GM12878 (cell line): Measurements from ENCODE around the gene B3GAT1. TPM values are rescaled to one million over a fixed set of nuclear protein-coding genes. Genes with fewer than 3 reads are reported as not detected.

Source experiments
- ATAC-seq: fragments of 200-7000 bp; cut with Tn5 transposase; 3 replicates; pipeline ENCODE4 v1.9.1; 2020; ENCODE audit warnings: mild to moderate bottlenecking, moderate library complexity
- BruUV-seq: library from RNA; stranded (reverse); fragments of 400-500 nt; replicated peaks from 2 replicates; lab custom pipeline; 2021; lab: Mats Ljungman, UMichigan
- CTCF ChIA-PET: fragments of 300-600 bp; sonication (Branson Sonifier 250); formaldehyde crosslinking; extraction: SDS; loops from one replicate; lab custom pipeline; 2021; ENCODE audit warnings: inconsistent platforms; lab: Yijun Ruan, JAX
- POLR2A ChIA-PET: fragments of 350-600 bp; formaldehyde crosslinking; extraction: SDS; loops from one replicate; lab custom pipeline; 2021; ENCODE audit warnings: inconsistent platforms; lab: Charles Lee
- RAD21 ChIA-PET: fragments of 300-600 bp; sonication (Branson Sonifier 250); formaldehyde crosslinking; loops from one replicate; lab custom pipeline; 2023; ENCODE audit warnings: antibody characterized with exemption; ENCODE audit not compliant: unreplicated experiment; lab: Charles Lee
- SMC1A ChIA-PET: fragments of 300-600 bp; sonication (Branson Sonifier 250); formaldehyde crosslinking; loops from one replicate; lab custom pipeline; 2023; ENCODE audit not compliant: unreplicated experiment, uncharacterized antibody; lab: Charles Lee
- DNase-seq: peaks from one replicate; pipeline ENCODE4 v3.0.0-alpha.2; 2011; ENCODE audit warnings: low read depth, low spot score
- FAIRE-seq: peaks from 3 replicates; lab custom pipeline; 2011; peaks lifted over from hg19 to GRCh38; lab: Jason Lieb, UNC
- H2AFZ ChIP-seq: 2 replicates; pipeline ENCODE4 v1.6.0; 2011; ENCODE audit warnings: low read depth, low read length, control low read depth; ENCODE audit not compliant: control insufficient read depth
- H3K27ac ChIP-seq: 2 replicates; pipeline ENCODE4 v1.5.1; 2011; ENCODE audit warnings: control low read depth; ENCODE audit not compliant: control insufficient read depth, insufficient read depth
- H3K27me3 ChIP-seq, 2 experiments: replicated peaks in 1 of 2; 2 replicates each; pipeline versions ENCODE4 v1.6.0 to v1.6.1; 2011; ENCODE audit warnings: low read length in 1 of 2; ENCODE audit not compliant: control insufficient read depth in 2 of 2, insufficient read depth in 2 of 2
- H3K36me3 ChIP-seq, 2 experiments: 2 replicates each; pipeline ENCODE4 v1.5.1; 2011; ENCODE audit warnings: low read length in 1 of 2; ENCODE audit not compliant: control insufficient read depth in 2 of 2, insufficient read depth in 2 of 2
- H3K4me1 ChIP-seq: 2 replicates; pipeline ENCODE4 v1.6.1; 2011; ENCODE audit warnings: mild to moderate bottlenecking, low read length, moderate library complexity, mixed read lengths; ENCODE audit not compliant: control insufficient read depth, insufficient read depth
- H3K4me2 ChIP-seq: 2 replicates; pipeline ENCODE4 v1.6.0; 2011; ENCODE audit warnings: control low read depth; ENCODE audit not compliant: control insufficient read depth, insufficient read depth
- H3K4me3 ChIP-seq: fragments of 200-600 bp; sonication (generic); 2 replicates; pipeline ENCODE4 v1.5.1; 2016
- H3K79me2 ChIP-seq: 2 replicates; pipeline ENCODE4 v1.6.0; 2011; ENCODE audit warnings: low read length; ENCODE audit not compliant: control insufficient read depth, insufficient read depth
- H3K9ac ChIP-seq: 2 replicates; pipeline ENCODE4 v1.8.0; 2011; ENCODE audit warnings: low read length, control low read depth, mixed read lengths; ENCODE audit not compliant: control insufficient read depth, insufficient read depth
- H3K9me3 ChIP-seq: replicated peaks from 3 replicates; pipeline ENCODE4 v1.5.1; 2011; ENCODE audit warnings: mild to moderate bottlenecking, low read length; ENCODE audit not compliant: control insufficient read depth, insufficient read depth
- H4K20me1 ChIP-seq: 2 replicates; pipeline ENCODE4 v1.6.0; 2011; ENCODE audit not compliant: control insufficient read depth, insufficient read depth
- CHD1 ChIP-seq: IDR thresholded peaks from 2 replicates; pipeline ENCODE4 v1.6.1; 2012; ENCODE audit warnings: low read depth, low read length, improper control_type of control experiment
- CHD4 ChIP-seq: fragments of 200-600 bp; sonication (generic); IDR thresholded peaks from 2 replicates; pipeline ENCODE4 v1.6.1; 2016; ENCODE audit warnings: mild to moderate bottlenecking
- LARP7 ChIP-seq: fragments of 450-650 bp; IDR thresholded peaks from 2 replicates; pipeline ENCODE4 v1.6.1; 2017; ENCODE audit warnings: mild to moderate bottlenecking
- NFYB ChIP-seq: IDR thresholded peaks from 2 replicates; pipeline ENCODE4 v1.6.1; 2011; ENCODE audit warnings: low read depth, mild to moderate bottlenecking, low read length, improper control_type of control experiment, moderate library complexity; ENCODE audit not compliant: insufficient read depth
- RELA ChIP-seq: fragments of 450-650 bp; IDR thresholded peaks from 2 replicates; pipeline ENCODE4 v1.8.0; 2014; ENCODE audit warnings: borderline replicate concordance; ENCODE audit not compliant: partially characterized antibody
- SIX5 ChIP-seq: IDR thresholded peaks from 2 replicates; pipeline ENCODE4 v1.6.1; 2011; ENCODE audit warnings: mild to moderate bottlenecking, low read depth, low read length, moderate library complexity; ENCODE audit not compliant: severe bottlenecking
- SMAD1 ChIP-seq: fragments of 450-650 bp; IDR thresholded peaks from 2 replicates; pipeline ENCODE4 v1.6.1; 2018; ENCODE audit warnings: mild to moderate bottlenecking, low read depth; ENCODE audit not compliant: partially characterized antibody
- SMAD5 ChIP-seq: IDR thresholded peaks from 2 replicates; pipeline ENCODE4 v1.6.1; 2016; ENCODE audit warnings: antibody characterized with exemption, low read depth
- SMARCA5 ChIP-seq: fragments of 450-650 bp; IDR thresholded peaks from 2 replicates; pipeline ENCODE4 v1.6.1; 2017; ENCODE audit warnings: mild to moderate bottlenecking
- WGBS: methylation state at CpG from one replicate; pipeline ENCODE4 v1.1.6; 2016; ENCODE audit warnings: low lambda C conversion rate; ENCODE audit not compliant: insufficient replicate concordance, insufficient coverage; ENCODE audit errors: missing lambda C conversion rate; 5-methylcytosine and 5-hydroxymethylcytosine counted together
- in situ Hi-C: fragments of 300-500 bp; cut with MboI; formaldehyde crosslinking; loops from 9 replicates; pipeline ENCODE4 v1.14.3; 2018; ENCODE audit warnings: mixed read lengths
- intact Hi-C: fragments of 100-400 bp; cut with micrococcal nuclease; formaldehyde crosslinking; loops from one replicate; pipeline ENCODE4 v1.14.2; 2022; ENCODE audit not compliant: unreplicated experiment
- polyA plus RNA-seq, 11 experiments: library from polyadenylated mRNA; depleted of rRNA in 4 of 11; unstranded in 6 of 11; stranded (reverse) in 5 of 11; fragments of >200 nt; fragmentation: Nextera tagmentation in 4 of 11; fragmentation: Illumina TruSeq in 1 of 11; extraction: Ambion mirVana in 4 of 11; extraction: Trizol in 1 of 11; gene quantifications; 1 replicate in 1 of 11; 2 replicates in 10 of 11; pipeline versions ENCODE4 v1.2.1 to v1.2.3, GENCODE V29; 2011 to 2016; ENCODE audit warnings: inconsistent platforms in 2 of 11, missing spikeins in 2 of 11, low read depth in 1 of 11
- total RNA-seq, 4 experiments: library from RNA; depleted of rRNA in 3 of 4; stranded (reverse); fragments of >200 nt in 3 of 4; fragmentation: Illumina TruSeq in 1 of 4; extraction: Trizol in 1 of 4; gene quantifications; 2 replicates each; pipeline versions ENCODE4 v1.2.1 to v1.2.3, GENCODE V29; 2013 to 2021
- TF ChIP-seq, protein P1 (sequence below): fragments of 450-650 bp; IDR thresholded peaks from 2 replicates; pipeline ENCODE4 v1.6.1; 2018; ENCODE audit warnings: mild to moderate bottlenecking, low read depth, moderate library complexity; ENCODE audit not compliant: partially characterized antibody
- TF ChIP-seq, protein P2 (sequence below): fragments of 450-650 bp; IDR thresholded peaks from 2 replicates; pipeline ENCODE4 v1.6.1; 2017; ENCODE audit warnings: mild to moderate bottlenecking, moderate library complexity

Gene B3GAT1
- total and polyA plus RNA-seq, 10 of the 15 experiments (the other 5 are each of a cell fraction or from before 2014, with no cell fraction given): 0.05 TPM; not detected in 9

DNA sequence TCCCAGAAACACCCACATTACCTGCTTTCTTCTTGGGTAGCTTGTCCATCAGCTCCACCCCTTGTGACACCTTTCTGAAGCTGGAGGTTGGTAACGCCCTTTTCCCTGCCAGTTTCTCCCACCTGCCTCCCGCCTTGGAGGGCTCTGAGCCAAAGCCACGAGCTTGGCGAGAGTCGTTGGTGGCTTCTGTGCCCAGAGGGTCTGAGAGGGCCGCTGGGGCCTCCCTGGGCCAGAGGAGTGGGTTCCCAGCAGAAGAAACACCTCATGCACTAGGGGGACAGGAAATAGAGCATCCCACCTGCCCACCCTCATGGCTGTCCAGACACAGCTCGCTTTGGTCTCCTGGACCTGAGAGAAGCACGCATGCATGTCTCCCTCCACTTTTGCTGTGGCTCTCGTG is 37.9 kb downstream of the B3GAT1 start:
- peaks cover 0 to 5% of the 10 kb centered on the region in 2 experiments; a peak in 3 of 4 replicates for H3K27me3 ChIP-seq
- no TSS peak for BruUV-seq
- no peak overlapping the region for H3K4me3 ChIP-seq
- no peaks in the 10 kb centered on the region for H3K4me1 ChIP-seq
- WGBS: 26% methylated on average over 9 of the region's 9 CpGs
- ChIA-PET SMC1A (no interaction called here), RAD21 (no interaction called here), POLR2A (no interaction called here), CTCF (no interaction called here)
- H2AFZ ChIP-seq: no peak overlapping the region
- no peak for DNase-seq
- intact Hi-C loops: no loop called here
- no peak for ATAC-seq
- no peak overlapping the region for H3K9ac ChIP-seq
- no peaks in the 10 kb centered on the region for H4K20me1 ChIP-seq
- TF ChIP-seq SIX5 (no peak), SMAD5 (no peak), SMAD1 (no peak), SMARCA5 (no peak)
- TF ChIP-seq, protein P1, sequence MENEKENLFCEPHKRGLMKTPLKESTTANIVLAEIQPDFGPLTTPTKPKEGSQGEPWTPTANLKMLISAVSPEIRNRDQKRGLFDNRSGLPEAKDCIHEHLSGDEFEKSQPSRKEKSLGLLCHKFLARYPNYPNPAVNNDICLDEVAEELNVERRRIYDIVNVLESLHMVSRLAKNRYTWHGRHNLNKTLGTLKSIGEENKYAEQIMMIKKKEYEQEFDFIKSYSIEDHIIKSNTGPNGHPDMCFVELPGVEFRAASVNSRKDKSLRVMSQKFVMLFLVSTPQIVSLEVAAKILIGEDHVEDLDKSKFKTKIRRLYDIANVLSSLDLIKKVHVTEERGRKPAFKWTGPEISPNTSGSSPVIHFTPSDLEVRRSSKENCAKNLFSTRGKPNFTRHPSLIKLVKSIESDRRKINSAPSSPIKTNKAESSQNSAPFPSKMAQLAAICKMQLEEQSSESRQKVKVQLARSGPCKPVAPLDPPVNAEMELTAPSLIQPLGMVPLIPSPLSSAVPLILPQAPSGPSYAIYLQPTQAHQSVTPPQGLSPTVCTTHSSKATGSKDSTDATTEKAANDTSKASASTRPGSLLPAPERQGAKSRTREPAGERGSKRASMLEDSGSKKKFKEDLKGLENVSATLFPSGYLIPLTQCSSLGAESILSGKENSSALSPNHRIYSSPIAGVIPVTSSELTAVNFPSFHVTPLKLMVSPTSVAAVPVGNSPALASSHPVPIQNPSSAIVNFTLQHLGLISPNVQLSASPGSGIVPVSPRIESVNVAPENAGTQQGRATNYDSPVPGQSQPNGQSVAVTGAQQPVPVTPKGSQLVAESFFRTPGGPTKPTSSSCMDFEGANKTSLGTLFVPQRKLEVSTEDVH: no peak
- H3K36me3 ChIP-seq: no peaks in the 10 kb centered on the region
- FAIRE-seq: no peak
- in situ Hi-C loops: no loop called here
- no peak overlapping the region for H3K27ac ChIP-seq
- H3K79me2 ChIP-seq: no peaks in the 10 kb centered on the region
- H3K4me2 ChIP-seq: no peak overlapping the region
- H3K9me3 ChIP-seq: no peaks in the 10 kb centered on the region; the same call in 2 of the 3 replicates

DNA sequence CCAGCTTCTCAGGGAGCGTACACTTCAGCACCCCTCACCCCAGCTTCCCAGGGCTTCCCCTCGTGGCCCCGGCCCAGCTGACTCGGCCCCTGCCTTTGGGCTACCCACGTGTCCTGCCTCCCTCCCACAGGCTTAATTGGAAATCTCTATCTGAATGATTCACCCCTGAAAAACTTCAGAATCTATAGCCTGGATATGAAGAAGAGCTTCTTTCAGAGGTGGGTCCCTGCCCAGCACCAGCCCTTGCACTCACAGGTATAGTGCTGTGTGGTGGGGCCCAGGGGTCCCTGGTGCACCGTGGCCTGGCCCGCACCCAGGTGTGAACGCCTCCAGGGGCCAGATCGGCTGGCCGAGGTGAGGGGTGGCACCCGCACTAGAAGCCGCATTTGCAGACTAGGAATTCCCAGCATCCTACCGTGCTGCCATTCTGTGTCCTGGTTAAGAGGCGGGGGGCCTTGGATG is 38.4 kb downstream of the B3GAT1 start:
- H3K27me3 ChIP-seq: peaks cover 0 to 5% of the 10 kb centered on the region in 2 experiments; a peak in 3 of 4 replicates
- no peaks in the 10 kb centered on the region for H3K79me2 ChIP-seq
- intact Hi-C loops (no loop called here), in situ Hi-C loops (no loop called here)
- no peak overlapping the region for H2AFZ ChIP-seq
- DNase-seq (no peak), FAIRE-seq (no peak), ATAC-seq (no peak)
- no peaks in the 10 kb centered on the region; the same call in 2 of the 3 replicates for H3K9me3 ChIP-seq
- no peak overlapping the region for H3K4me3 ChIP-seq
- no TSS peak for BruUV-seq
- H3K9ac ChIP-seq: no peak overlapping the region
- no peak overlapping the region for H3K27ac ChIP-seq
- no peaks in the 10 kb centered on the region for H3K36me3 ChIP-seq
- POLR2A ChIA-PET: no interaction called here
- no peak overlapping the region for H3K4me2 ChIP-seq
- 53% methylated on average over 14 of the region's 14 CpGs for WGBS
- CTCF ChIA-PET: no interaction called here
- SMC1A ChIA-PET: no interaction called here
- no peaks in the 10 kb centered on the region for H3K4me1 ChIP-seq
- RAD21 ChIA-PET: no interaction called here
- H4K20me1 ChIP-seq: no peaks in the 10 kb centered on the region
- TF ChIP-seq NFYB: no peak
- no peak for TF ChIP-seq CHD4
- TF ChIP-seq CHD1: no peak
- no peak for TF ChIP-seq LARP7
- TF ChIP-seq RELA: no peak
- TF ChIP-seq, protein P2, sequence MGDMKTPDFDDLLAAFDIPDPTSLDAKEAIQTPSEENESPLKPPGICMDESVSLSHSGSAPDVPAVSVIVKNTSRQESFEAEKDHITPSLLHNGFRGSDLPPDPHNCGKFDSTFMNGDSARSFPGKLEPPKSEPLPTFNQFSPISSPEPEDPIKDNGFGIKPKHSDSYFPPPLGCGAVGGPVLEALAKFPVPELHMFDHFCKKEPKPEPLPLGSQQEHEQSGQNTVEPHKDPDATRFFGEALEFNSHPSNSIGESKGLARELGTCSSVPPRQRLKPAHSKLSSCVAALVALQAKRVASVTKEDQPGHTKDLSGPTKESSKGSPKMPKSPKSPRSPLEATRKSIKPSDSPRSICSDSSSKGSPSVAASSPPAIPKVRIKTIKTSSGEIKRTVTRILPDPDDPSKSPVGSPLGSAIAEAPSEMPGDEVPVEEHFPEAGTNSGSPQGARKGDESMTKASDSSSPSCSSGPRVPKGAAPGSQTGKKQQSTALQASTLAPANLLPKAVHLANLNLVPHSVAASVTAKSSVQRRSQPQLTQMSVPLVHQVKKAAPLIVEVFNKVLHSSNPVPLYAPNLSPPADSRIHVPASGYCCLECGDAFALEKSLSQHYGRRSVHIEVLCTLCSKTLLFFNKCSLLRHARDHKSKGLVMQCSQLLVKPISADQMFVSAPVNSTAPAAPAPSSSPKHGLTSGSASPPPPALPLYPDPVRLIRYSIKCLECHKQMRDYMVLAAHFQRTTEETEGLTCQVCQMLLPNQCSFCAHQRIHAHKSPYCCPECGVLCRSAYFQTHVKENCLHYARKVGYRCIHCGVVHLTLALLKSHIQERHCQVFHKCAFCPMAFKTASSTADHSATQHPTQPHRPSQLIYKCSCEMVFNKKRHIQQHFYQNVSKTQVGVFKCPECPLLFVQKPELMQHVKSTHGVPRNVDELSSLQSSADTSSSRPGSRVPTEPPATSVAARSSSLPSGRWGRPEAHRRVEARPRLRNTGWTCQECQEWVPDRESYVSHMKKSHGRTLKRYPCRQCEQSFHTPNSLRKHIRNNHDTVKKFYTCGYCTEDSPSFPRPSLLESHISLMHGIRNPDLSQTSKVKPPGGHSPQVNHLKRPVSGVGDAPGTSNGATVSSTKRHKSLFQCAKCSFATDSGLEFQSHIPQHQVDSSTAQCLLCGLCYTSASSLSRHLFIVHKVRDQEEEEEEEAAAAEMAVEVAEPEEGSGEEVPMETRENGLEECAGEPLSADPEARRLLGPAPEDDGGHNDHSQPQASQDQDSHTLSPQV: no peak
